ENCODE measurements around the gene VPS37C. TPM values are rescaled to one million over a fixed set of nuclear protein-coding genes. Genes with fewer than 3 reads are reported as not detected.

Gene VPS37C
- total and polyA plus RNA-seq, 2 of the 13 experiments (the other 11 are each of a cell fraction or from before 2014, with no cell fraction given) = 7.5 to 8.8 TPM

DNA sequence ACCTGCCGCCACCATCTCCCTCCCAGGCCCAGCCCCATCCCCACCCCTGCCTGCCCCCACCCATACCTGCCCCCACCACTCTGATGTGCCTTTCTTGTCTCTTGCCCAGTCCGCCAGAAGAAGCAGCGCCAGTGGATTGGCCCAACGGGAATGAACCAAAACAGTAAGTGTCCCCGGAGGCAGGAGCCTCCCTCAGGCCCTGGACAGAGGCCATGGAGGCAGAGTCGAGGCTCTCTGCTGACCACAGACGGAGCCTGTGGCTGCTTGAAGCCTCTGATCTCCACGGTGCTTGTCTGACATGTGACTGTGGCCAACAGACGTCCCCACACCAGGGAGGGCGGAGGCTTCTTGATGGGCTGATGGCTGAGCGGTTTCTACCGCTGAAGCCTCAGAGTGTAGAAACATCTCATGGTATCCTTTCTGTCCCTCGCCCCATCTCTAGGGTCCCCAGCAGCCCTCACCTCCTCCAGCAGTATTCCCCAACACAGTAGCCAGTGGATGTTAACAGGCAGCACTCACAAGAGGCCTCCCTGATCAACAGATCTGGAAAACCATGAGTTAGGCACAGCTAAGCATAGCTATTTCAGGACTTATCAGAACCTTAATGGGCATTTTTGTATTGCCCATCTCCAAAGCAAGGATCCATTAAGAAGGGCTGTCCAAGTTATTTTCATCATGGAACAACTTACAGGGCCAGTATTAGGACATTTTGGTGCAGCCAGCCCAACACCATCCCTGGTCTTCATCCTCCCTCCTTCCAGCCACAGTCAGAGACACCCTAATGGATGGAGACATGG is 37.3 kb downstream of the VPS37C start:
- Histone ChIP-seq H3K4me2 (ENCODE audit: low read depth, low read length) (no peak overlapping the region), H3K79me2 (ENCODE audit: insufficient read depth, low read length) (no peaks in the 10 kb centered on the region), H4K20me1 (ENCODE audit: insufficient read depth, low read length) (no peaks in the 10 kb centered on the region), H3K9me3 (ENCODE audit: low read length) (no peaks in the 10 kb centered on the region), H3K27me3 (ENCODE audit: control insufficient read depth in 1 of 2, insufficient read depth in 2 of 2, low read length in 2 of 2) (peaks cover 2 to 53% of the 10 kb centered on the region in 2 experiments; a peak in 4 of 5 replicates), H3K4me1 (ENCODE audit: insufficient read depth, low read length) (no peaks in the 10 kb centered on the region), H3K36me3 (replicated peaks in 1 of 2; ENCODE audit: control insufficient read depth in 1 of 2, insufficient read depth in 2 of 2, low read length in 2 of 2) (no peaks in the 10 kb centered on the region), H3K27ac (ENCODE audit: extremely low read length, insufficient read depth, low read length) (no peak overlapping the region), H3K4me3 (replicated peaks in 1 of 3; ENCODE audit: insufficient read depth in 1 of 3, low read depth in 2 of 3, low read length in 3 of 3) (no peak overlapping the region), H3K9ac (ENCODE audit: insufficient read depth, low read depth, low read length) (no peak overlapping the region), H2AFZ (ENCODE audit: low read length) (no peak overlapping the region)
- 62% methylated on average over 4 of the region's 13 CpGs for WGBS (ENCODE audit: low lambda C conversion rate)
- intact Hi-C loops (cut with micrococcal nuclease; ENCODE audit: unreplicated experiment) = no loop called here
- ChIA-PET CTCF (ENCODE audit: low intra/inter-chr PET ratio, low total read pairs) (no interaction called here), POLR2A (no interaction called here)
- in situ Hi-C loops (cut with HindIII; ENCODE audit: extremely low pct_ligation_motif_present, low pct_unique_long_range_greater_than_20kb) = no loop called here
- ATAC-seq (no peak), FAIRE-seq (no peak), DNase-seq (ENCODE audit: low spot score) (no peak)
- BruUV-seq (replicated peaks) = no TSS peak
- TF ChIP-seq SIN3A (IDR thresholded peaks at IDR 0.05; ENCODE audit: borderline replicate concordance, low read depth, low read length) (no peak), SRSF1 (optimal IDR thresholded peaks at IDR 0.05; ENCODE audit: low read depth, low read length) (no peak), TCF7L2 (IDR thresholded peaks at IDR 0.05; ENCODE audit: low read depth, low read length) (no peak), SMAD3 (CRISPR knock-in tag; IDR thresholded peaks at IDR 0.05) (no peak), ZNF562 (CRISPR knock-in tag; IDR thresholded peaks at IDR 0.05; ENCODE audit: borderline replicate concordance) (no peak), ZNF253 (CRISPR knock-in tag; IDR thresholded peaks at IDR 0.05; ENCODE audit: borderline replicate concordance) (no peak), ZNF749 (CRISPR knock-in tag; IDR thresholded peaks at IDR 0.05; ENCODE audit: borderline replicate concordance) (no peak), NFKB2 (CRISPR knock-in tag; IDR thresholded peaks at IDR 0.05; ENCODE audit: borderline replicate concordance) (no peak), ZNF101 (CRISPR knock-in tag; IDR thresholded peaks at IDR 0.05; ENCODE audit: borderline replicate concordance, low read depth) (no peak), ZNF709 (CRISPR knock-in tag; IDR thresholded peaks at IDR 0.05) (no peak), ZNF33B (CRISPR knock-in tag; IDR thresholded peaks at IDR 0.05) (no peak), MED1 (CRISPR knock-in tag; IDR thresholded peaks at IDR 0.05) (no peak), NCOA1 (CRISPR knock-in tag; IDR thresholded peaks at IDR 0.05) (no peak), TCF7 (IDR thresholded peaks at IDR 0.05; ENCODE audit: low read depth) (no peak), MTF1 (CRISPR knock-in tag; IDR thresholded peaks at IDR 0.05) (no peak), MAFK (conservative IDR thresholded peaks at IDR 0.05 in 1 of 2, IDR thresholded peaks at IDR 0.05 in 1 of 2; ENCODE audit: low read length in 2 of 2) (no peak), ZNF792 (CRISPR knock-in tag; IDR thresholded peaks at IDR 0.05) (no peak)
- TF ChIP-seq, protein P1, sequence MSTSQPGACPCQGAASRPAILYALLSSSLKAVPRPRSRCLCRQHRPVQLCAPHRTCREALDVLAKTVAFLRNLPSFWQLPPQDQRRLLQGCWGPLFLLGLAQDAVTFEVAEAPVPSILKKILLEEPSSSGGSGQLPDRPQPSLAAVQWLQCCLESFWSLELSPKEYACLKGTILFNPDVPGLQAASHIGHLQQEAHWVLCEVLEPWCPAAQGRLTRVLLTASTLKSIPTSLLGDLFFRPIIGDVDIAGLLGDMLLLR (CRISPR knock-in tag; IDR thresholded peaks at IDR 0.05) = no peak
- TF ChIP-seq, protein P2, sequence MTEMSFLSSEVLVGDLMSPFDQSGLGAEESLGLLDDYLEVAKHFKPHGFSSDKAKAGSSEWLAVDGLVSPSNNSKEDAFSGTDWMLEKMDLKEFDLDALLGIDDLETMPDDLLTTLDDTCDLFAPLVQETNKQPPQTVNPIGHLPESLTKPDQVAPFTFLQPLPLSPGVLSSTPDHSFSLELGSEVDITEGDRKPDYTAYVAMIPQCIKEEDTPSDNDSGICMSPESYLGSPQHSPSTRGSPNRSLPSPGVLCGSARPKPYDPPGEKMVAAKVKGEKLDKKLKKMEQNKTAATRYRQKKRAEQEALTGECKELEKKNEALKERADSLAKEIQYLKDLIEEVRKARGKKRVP (CRISPR knock-in tag; IDR thresholded peaks at IDR 0.05) = no peak
- TF ChIP-seq, protein P3, sequence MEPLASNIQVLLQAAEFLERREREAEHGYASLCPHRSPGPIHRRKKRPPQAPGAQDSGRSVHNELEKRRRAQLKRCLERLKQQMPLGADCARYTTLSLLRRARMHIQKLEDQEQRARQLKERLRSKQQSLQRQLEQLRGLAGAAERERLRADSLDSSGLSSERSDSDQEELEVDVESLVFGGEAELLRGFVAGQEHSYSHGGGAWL (CRISPR knock-in tag; IDR thresholded peaks at IDR 0.05) = no peak

All from HepG2 (cell line).